GM23248 (cell line): ENCODE results near the gene IFT43.

Experiments used
- EZH2 ChIP-seq: fragments of 200-600 bp; sonication (generic); IDR thresholded peaks from 2 replicates; pipeline ENCODE4 v1.6.1; 2018; ENCODE audit warnings: antibody characterized with exemption, mild to moderate bottlenecking; ENCODE audit not compliant: insufficient read depth, poor library complexity, severe bottlenecking
- EZH2phosphoT487 ChIP-seq: fragments of 200-600 bp; sonication (generic); IDR thresholded peaks from 2 replicates; pipeline ENCODE4 v1.6.1; 2018; ENCODE audit warnings: antibody characterized with exemption, moderate library complexity, mild to moderate bottlenecking, low read depth; ENCODE audit not compliant: insufficient read depth

- TF ChIP-seq EZH2 (no peak), EZH2phosphoT487 (no peak)
These were observed 94.9 kb downstream of the IFT43 start for GRCh38 chr14:76080471-76080870.
